Fibroblast of pulmonary artery (primary cell): ENCODE data around the gene PPP2R1B.
A peak's percentile ranks its signal among the peaks of the same experiment; 100 is the strongest.

Experiments
- DNase-seq: peaks from one replicate; pipeline ENCODE4 v3.0.0-alpha.2; 2010; ENCODE audit warnings: low read depth
- H3K4me3 ChIP-seq: replicated peaks from 2 replicates; pipeline ENCODE4 v1.5.1; 2011; ENCODE audit warnings: low read depth, mild to moderate bottlenecking, control low read depth, low read length, moderate library complexity
- CTCF ChIP-seq: IDR thresholded peaks from 2 replicates; pipeline ENCODE4 v1.5.1; 2011; ENCODE audit warnings: mild to moderate bottlenecking, control low read depth, low read length, inconsistent platforms; ENCODE audit errors: missing control alignments

PPP2R1B gene

GRCh38 chr11:111749646-111750045 lies 16.5 kb downstream of the PPP2R1B start:
- H3K4me3 ChIP-seq = no peak overlapping the region
- TF ChIP-seq CTCF = no peak
- no peak for DNase-seq

- H3K4me3 ChIP-seq = no peak overlapping the region
- no peak for TF ChIP-seq CTCF
- no peak for DNase-seq
Observed at GRCh38 chr11:111748035-111748804, 18.0 kb downstream of the PPP2R1B start.

- peak; percentile 51 for DNase-seq
- H3K4me3 ChIP-seq = no peak overlapping the region
- no peak for TF ChIP-seq CTCF
Observed at GRCh38 chr11:111745719-111746504, 20.3 kb downstream of the PPP2R1B start.

DNA sequence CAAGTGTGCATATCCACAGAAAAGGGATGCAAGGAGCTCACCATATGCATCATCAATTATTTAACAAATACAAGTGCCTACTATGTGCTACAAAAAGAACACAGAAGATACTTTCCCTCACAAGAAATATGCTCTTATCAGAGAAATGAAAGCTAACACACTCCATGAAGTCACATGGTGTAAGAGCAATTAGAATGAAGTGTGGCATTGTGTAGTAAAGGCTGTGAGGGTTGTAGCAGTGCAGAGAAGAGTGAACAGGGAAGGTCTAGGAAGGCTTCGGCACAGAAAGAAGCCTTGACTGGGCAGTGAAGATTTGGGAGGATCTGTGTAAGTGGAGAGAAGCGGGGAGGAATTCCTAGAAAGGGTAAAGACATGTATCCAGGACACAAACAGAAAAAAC lies 22.5 kb downstream of the PPP2R1B start:
- DNase-seq = no peak
- no peak overlapping the region for H3K4me3 ChIP-seq
- TF ChIP-seq CTCF = no peak

DNA sequence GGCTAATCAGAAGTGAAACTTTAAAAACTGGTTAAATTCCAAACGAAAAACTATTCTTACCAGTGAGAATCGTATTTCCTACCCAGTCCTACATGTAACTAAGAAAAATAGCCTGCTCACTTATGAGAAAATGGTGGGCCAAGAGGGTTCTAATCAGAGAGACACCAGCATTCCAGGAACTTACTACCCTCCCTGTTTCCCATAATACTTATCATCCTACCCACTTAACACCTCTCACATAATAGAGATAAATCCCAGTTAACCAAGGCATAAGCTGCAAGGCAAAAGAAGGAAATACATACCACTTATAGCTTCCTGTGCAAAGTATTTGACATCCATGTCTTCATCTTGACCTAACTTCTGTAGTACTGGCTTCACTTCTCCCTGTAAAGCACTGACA lies 24.4 kb downstream of the PPP2R1B start:
- H3K4me3 ChIP-seq = no peak overlapping the region
- DNase-seq = no peak
- TF ChIP-seq CTCF = no peak

GRCh38 chr11:111739299-111739698 lies 26.9 kb downstream of the PPP2R1B start:
- DNase-seq = no peak
- H3K4me3 ChIP-seq = no peak overlapping the region
- TF ChIP-seq CTCF = no peak
